Activated CD4-positive, alpha-beta T cell treated with anti-CD3 and anti-CD28 coated beads, Interleukin-10, Interleukin-2, amounts not matched to agents 100 ng/mL and 50 ng/mL, durations not matched to agents 16 hours and 8 hours (primary cell): Measurements from ENCODE around the gene CAPZA2.

ENCODE experiments used
- DNase-seq: peaks from one replicate; pipeline ENCODE4 v3.0.0-alpha.2; 2020

CAPZA2 gene

DNA sequence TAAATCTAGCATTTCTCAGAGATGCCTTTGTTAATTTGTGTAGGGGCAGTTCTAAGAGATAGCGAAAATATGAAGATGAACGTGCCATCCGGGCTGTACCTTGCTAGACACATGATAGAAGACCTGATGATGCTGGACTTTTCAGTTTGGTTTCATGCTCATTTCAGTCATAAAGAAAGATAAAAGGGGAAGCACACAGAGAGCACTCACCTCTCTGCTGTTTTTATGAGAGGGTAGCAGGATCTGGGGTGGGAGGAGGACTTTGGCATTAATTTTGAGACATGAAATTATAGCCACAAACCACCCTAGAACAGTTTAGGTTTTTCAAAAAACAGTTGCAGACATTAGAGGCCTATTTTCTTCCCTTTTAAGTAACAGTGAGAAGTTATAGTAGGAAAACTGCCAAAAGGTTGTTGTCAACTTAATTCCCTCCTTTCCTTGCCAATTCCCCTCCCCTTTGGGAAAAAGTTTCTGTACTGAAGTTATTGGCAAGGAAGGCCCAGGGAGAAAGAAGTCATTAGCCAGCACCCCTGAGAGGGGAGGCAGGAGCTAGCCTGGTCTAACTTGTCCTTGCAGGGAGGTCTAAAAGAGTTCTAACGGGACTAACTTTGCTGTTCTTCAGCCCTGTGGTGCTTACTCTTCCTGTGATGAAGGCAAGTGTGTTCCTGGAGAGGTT lies 93.6 kb downstream of the CAPZA2 start:
- peak; percentile 72 for DNase-seq

DNA sequence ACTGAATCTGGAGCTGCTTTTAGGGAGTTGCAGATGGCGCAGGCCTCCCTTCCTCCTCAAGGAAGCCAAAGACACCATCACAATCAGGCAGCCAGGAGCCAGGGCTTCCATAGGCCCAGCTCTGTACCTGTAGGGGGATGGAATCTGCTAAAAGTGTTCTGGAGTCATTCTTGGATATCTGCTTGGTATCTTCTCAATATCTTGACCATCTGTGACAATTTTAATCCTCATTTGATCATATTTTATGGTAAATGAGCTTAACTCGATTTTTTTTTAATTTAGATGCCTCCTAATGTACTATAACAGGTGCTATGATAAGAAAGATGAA lies 94.1 kb downstream of the CAPZA2 start:
- no peak for DNase-seq

GRCh38 chr7:116957874-116958273 lies 95.5 kb downstream of the CAPZA2 start:
- no peak for DNase-seq

GRCh38 chr7:116961966-116962673 lies 99.7 kb downstream of the CAPZA2 start:
- peak; percentile 27 for DNase-seq

DNA sequence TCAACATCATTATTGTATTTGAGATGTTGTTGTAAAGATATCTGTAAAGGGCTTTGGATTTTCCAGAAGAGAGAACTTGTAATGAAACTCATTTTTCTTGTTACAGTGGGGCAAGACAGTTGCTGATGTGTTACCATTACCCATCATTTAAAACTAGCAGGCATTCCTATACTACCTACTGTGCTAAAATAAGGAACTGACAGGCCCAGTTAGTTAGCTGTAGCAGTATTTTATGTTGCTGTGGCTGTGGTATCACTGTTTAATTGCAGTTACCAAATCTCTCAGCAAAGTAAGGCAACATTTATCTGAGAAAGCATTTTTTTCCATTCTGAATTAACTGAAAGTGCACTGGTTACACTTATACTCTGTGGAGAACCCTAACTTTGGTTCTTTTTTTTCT lies 100.8 kb downstream of the CAPZA2 start:
- DNase-seq, result no peak

- DNase-seq, result no peak
These were observed 104.2 kb downstream of the CAPZA2 start for GRCh38 chr7:116966601-116967000.

DNA sequence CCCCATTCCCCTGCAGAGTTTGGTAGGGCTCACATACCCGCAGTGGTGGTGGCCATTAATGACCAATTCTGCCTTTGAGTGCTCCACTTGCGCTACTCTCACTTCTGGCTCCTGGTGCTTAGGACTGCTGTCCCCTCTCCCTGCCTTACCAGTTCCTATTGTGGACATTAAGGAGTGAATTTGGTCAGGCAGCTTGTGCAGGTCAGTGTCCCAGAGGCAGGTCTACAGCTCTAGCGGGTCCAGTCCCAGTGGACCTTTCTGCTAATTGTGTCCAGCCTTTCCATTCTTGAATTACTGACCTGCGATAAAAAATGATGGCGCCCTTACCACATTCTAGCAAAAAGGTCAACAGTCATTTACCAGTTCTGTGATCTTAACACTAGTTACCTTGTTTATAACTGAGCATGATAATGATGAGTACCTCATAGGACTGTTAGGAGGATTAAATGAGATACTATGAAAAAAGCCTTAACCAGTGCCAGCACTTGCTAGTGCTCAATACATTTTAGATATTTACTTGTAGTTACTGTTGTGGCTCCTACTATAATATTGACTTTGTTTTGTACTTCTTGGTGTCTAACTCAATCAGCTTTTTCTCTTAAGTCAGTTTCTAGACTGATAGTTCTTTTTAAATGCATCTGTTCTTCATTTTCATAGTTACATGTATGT lies 105.0 kb downstream of the CAPZA2 start:
- no peak for DNase-seq

DNA sequence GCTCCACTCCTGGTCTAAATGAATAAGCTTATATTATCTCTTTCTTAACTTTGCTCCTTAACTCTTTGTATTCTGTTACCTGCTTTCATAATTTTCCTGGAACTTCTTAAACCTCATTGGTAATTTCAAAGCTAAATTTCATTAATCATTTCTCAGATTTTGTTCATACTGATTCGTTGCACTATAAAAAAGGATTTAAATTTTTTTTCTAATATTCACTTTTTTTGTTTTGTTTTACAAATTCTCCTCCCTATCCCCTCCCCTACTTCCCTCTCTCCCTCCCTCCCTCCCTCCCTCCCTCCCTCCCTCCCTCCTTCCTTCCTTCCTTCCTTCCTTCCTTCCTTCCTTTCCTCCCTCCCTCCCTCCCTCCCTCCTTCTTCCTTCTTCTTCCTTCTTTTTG lies 105.6 kb downstream of the CAPZA2 start:
- no peak for DNase-seq

GRCh38 chr7:116968631-116969030 lies 106.2 kb downstream of the CAPZA2 start:
- no peak for DNase-seq

DNA sequence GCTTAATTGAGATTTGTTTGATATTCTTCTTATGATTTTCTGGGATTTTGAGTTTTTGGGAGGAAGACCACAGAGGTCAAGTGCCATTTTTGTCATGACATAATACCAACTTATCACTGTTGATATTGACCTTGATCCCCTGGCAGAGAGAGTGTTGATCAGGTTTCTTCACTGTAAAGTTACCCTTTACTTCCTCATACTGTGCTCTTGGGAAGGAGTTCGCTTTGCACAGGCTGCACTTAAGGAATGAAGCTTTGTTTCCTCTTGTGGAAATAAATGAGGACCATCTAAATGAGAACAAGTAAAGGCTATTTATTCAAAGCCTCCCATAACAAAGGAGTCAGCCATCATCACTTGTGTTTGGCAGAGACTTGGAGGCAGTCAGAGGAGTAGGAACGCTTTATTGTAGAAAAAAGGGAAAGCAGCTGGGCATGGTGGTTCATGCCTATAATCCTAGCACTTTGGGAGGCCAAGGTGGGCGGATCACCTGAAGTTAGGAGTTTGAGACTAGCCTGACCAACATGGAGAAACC lies 107.0 kb downstream of the CAPZA2 start:
- DNase-seq, result no peak

- DNase-seq, result no peak
These were observed 108.0 kb downstream of the CAPZA2 start for GRCh38 chr7:116970238-116970910.

- peak; percentile 30 for DNase-seq
These were observed 108.8 kb downstream of the CAPZA2 start for GRCh38 chr7:116971153-116971552.
